Measurements from ENCODE around the gene HPSE2. TPM values are rescaled to one million over a fixed set of nuclear protein-coding genes. Genes with fewer than 3 reads are reported as not detected.

HPSE2 gene
- total and polyA plus RNA-seq, 12 donors, result 0.04 to 0.24 (median 0.13) TPM; not detected in 6

GRCh38 chr10:99062591-99062990, 173.1 kb downstream of the HPSE2 start:
- ATAC-seq (no peak), DNase-seq (no peak)
- H3K27me3 ChIP-seq, result no peaks in the 10 kb centered on the region
- intact Hi-C loops (cut with DNase I), result no loop called here
- H3K9me3 ChIP-seq, result no peaks in the 10 kb centered on the region
- no peak overlapping the region for H3K27ac ChIP-seq
- no peaks in the 10 kb centered on the region for H3K36me3 ChIP-seq
- H3K4me3 ChIP-seq, result no peak overlapping the region
- no peaks in the 10 kb centered on the region for H3K4me1 ChIP-seq
- no peak for TF ChIP-seq CTCF (IDR thresholded peaks at IDR 0.05)

GRCh38 chr10:99058762-99059161, 176.9 kb downstream of the HPSE2 start:
- intact Hi-C loops (cut with DNase I), result no loop called here
- TF ChIP-seq CTCF (IDR thresholded peaks at IDR 0.05), result no peak
- Histone ChIP-seq H3K27ac (no peak overlapping the region), H3K4me3 (no peak overlapping the region), H3K27me3 (no peaks in the 10 kb centered on the region), H3K4me1 (no peaks in the 10 kb centered on the region), H3K9me3 (peaks cover 0 to 8% (median 0%) of the 10 kb centered on the region in 11 donors), H3K36me3 (no peaks in the 10 kb centered on the region)
- ATAC-seq (no peak), DNase-seq (no peak)

GRCh38 chr10:99057936-99058690, 177.5 kb downstream of the HPSE2 start:
- DNase-seq (no peak), ATAC-seq (no peak)
- Histone ChIP-seq H3K27ac (no peak overlapping the region), H3K4me3 (no peak overlapping the region), H3K4me1 (no peaks in the 10 kb centered on the region), H3K9me3 (peaks cover 0 to 8% (median 0%) of the 10 kb centered on the region in 11 donors), H3K36me3 (no peaks in the 10 kb centered on the region), H3K27me3 (no peaks in the 10 kb centered on the region)
- WGBS, 2 donors, result 55 to 56% methylated on average over 4 of the region's 4 CpGs
- TF ChIP-seq CTCF (IDR thresholded peaks at IDR 0.05), result no peak
- intact Hi-C loops (cut with DNase I), result no loop called here

- Histone ChIP-seq H3K27me3 (no peaks in the 10 kb centered on the region), H3K9me3 (peaks cover 0 to 57% (median 18%) of the 10 kb centered on the region in 11 donors), H3K27ac (no peak overlapping the region), H3K36me3 (no peaks in the 10 kb centered on the region), H3K4me1 (no peaks in the 10 kb centered on the region), H3K4me3 (no peak overlapping the region)
- no peak for DNase-seq
- intact Hi-C loops (cut with DNase I), result loop anchor here in 1 of 10 donors (10.0 kb wide), 1 partner anchor 581 kb away; no protein-coding TSS in a partner anchor
- TF ChIP-seq CTCF (IDR thresholded peaks at IDR 0.05), result no peak
- no peak for ATAC-seq
Measured at GRCh38 chr10:99045671-99046070, 190.0 kb downstream of the HPSE2 start.

Measured in heart right ventricle (tissue), 16 donors.